Tibial nerve (tissue), 4 donors: Measurements from ENCODE around the gene ZEB1. TPM values are rescaled to one million over a fixed set of nuclear protein-coding genes. Genes with fewer than 3 reads are reported as not detected.
"Not testable (repeated sequence)": the region's sequence is repeated elsewhere in the genome, so short reads cannot be mapped to it uniquely, and the experiment has no call there.

Experiments
- DNase-seq, 2 donors: peaks; one replicate each; pipeline ENCODE4 v3.0.0-alpha.2; 2019; ENCODE audit warnings: low spot score in 2 of 2
- H3K27ac ChIP-seq, 4 donors: fragments of 200-600 bp; sonication (generic) in 3 of 4; one replicate each; pipeline ENCODE4 v1.5.1; 2017 to 2019; ENCODE audit warnings: mild to moderate bottlenecking in 1 of 4
- H3K27me3 ChIP-seq, 2 donors: fragments of 200-600 bp; sonication (generic) in 1 of 2; one replicate each; pipeline versions ENCODE4 v1.5.1 to v1.6.0; 2017 to 2019
- H3K36me3 ChIP-seq, 3 donors: fragments of 200-600 bp; sonication (generic); one replicate each; pipeline ENCODE4 v1.5.1; 2018 to 2019
- H3K4me1 ChIP-seq, 4 donors: fragments of 200-600 bp; sonication (generic) in 3 of 4; one replicate each; pipeline ENCODE4 v1.5.1; 2017 to 2019
- H3K4me3 ChIP-seq, 4 donors: fragments of 200-600 bp; sonication (generic) in 3 of 4; one replicate each; pipeline ENCODE4 v1.5.1; 2017 to 2019; ENCODE audit warnings: mild to moderate bottlenecking in 1 of 4, moderate library complexity in 1 of 4
- H3K9me3 ChIP-seq, 4 donors: fragments of 200-600 bp; sonication (generic) in 3 of 4; one replicate each; pipeline ENCODE4 v1.5.1; 2017 to 2019
- CTCF ChIP-seq, 5 experiments: fragments of 200-600 bp in 3 of 5; fragments of 450-650 bp in 2 of 5; sonication (generic) in 3 of 5; IDR thresholded peaks; one replicate each; pipeline ENCODE4 v1.5.1; 2016 to 2019; ENCODE audit warnings: antibody characterized with exemption in 5 of 5, mild to moderate bottlenecking in 3 of 5, moderate library complexity in 2 of 5
- EP300 ChIP-seq, 2 donors: sonication (generic); formaldehyde crosslinking; IDR thresholded peaks; one replicate each; pipeline ENCODE4 v1.6.1; 2017; ENCODE audit warnings: antibody characterized with exemption in 2 of 2, mild to moderate bottlenecking in 1 of 2
- POLR2A ChIP-seq, 2 donors: fragments of 450-650 bp; IDR thresholded peaks; one replicate each; pipeline ENCODE4 v1.6.1; 2017; ENCODE audit warnings: antibody characterized with exemption in 2 of 2, mild to moderate bottlenecking in 2 of 2, moderate library complexity in 2 of 2
- whole genome bisulfite sequencing, 2 donors: methylation state at CpG; one replicate each; pipeline ENCODE4 v1.1.5; 2018; 5-methylcytosine and 5-hydroxymethylcytosine counted together
- total RNA-seq, 4 donors: library from RNA; depleted of rRNA; stranded (reverse); fragments of >200 nt; gene quantifications; one replicate each; pipeline ENCODE4 v1.1.0, GENCODE V29; 2016

The ZEB1 gene
- total RNA-seq, 4 donors from 2014 or later: 84.6 to 128 (median 95.7) TPM

- H3K4me1 ChIP-seq: peaks cover 0 to 62% (median 7%) of the 10 kb centered on the region in 4 donors
Measured at GRCh38 chr10:31352436-31353226, 33.6 kb downstream of the ZEB1 start.

GRCh38 chr10:31353574-31353973 is 34.6 kb downstream of the ZEB1 start:
- DNase-seq: no peak
- Histone ChIP-seq H3K4me1 (peaks cover 0 to 61% (median 6%) of the 10 kb centered on the region in 4 donors), H3K9me3 (peaks cover 0 to 4% (median 0%) of the 10 kb centered on the region in 4 donors), H3K27ac (no peak overlapping the region), H3K27me3 (no peaks in the 10 kb centered on the region), H3K4me3 (no peak overlapping the region), H3K36me3 (no peaks in the 10 kb centered on the region)
- TF ChIP-seq CTCF (IDR thresholded peaks at IDR 0.05): no peak
- no peak for TF ChIP-seq POLR2A (IDR thresholded peaks at IDR 0.05)
- TF ChIP-seq EP300 (IDR thresholded peaks at IDR 0.05): no peak

More at GRCh38 chr10:31352436-31353226, 33.6 kb downstream of the ZEB1 start:
- Histone ChIP-seq H3K4me3 (no peak overlapping the region), H3K27ac (no peak overlapping the region), H3K36me3 (no peaks in the 10 kb centered on the region), H3K27me3 (no peaks in the 10 kb centered on the region), H3K9me3 (peaks cover 0 to 4% (median 0%) of the 10 kb centered on the region in 4 donors)
- WGBS, 2 donors: 94 to 100% methylated on average over 2 of the region's 2 CpGs
- no peak for DNase-seq
- TF ChIP-seq POLR2A (IDR thresholded peaks at IDR 0.05): no peak
- TF ChIP-seq EP300 (IDR thresholded peaks at IDR 0.05): no peak
- no peak for TF ChIP-seq CTCF (IDR thresholded peaks at IDR 0.05)

- 26 to 31% methylated on average over 1 of the region's 1 CpG for WGBS, 2 donors
- Histone ChIP-seq H3K9me3 (peaks cover 0 to 11% (median 0%) of the 10 kb centered on the region in 4 donors), H3K27ac (no peak overlapping the region), H3K4me1 (peaks cover 0 to 54% (median 6%) of the 10 kb centered on the region in 4 donors), H3K4me3 (no peak overlapping the region), H3K27me3 (no peaks in the 10 kb centered on the region), H3K36me3 (peaks cover 0 to 26% (median 0%) of the 10 kb centered on the region in 3 donors)
- TF ChIP-seq POLR2A (IDR thresholded peaks at IDR 0.05) (no peak), EP300 (IDR thresholded peaks at IDR 0.05) (no peak), CTCF (IDR thresholded peaks at IDR 0.05) (no peak)
- DNase-seq: no peak
Measured at GRCh38 chr10:31358688-31359330, 39.8 kb downstream of the ZEB1 start.

GRCh38 chr10:31359979-31360378 is 41.0 kb downstream of the ZEB1 start:
- WGBS, 2 donors: 78 to 81% methylated on average over 1 of the region's 1 CpG
- DNase-seq: no peak
- peaks cover 0 to 33% (median 0%) of the 10 kb centered on the region in 3 donors for H3K36me3 ChIP-seq
- peaks cover 0 to 42% (median 6%) of the 10 kb centered on the region in 4 donors for H3K4me1 ChIP-seq
- H3K27ac ChIP-seq: no peak overlapping the region
- H3K27me3 ChIP-seq: no peaks in the 10 kb centered on the region
- H3K9me3 ChIP-seq: peaks cover 0 to 11% (median 0%) of the 10 kb centered on the region in 4 donors
- TF ChIP-seq EP300 (IDR thresholded peaks at IDR 0.05): no peak
- TF ChIP-seq CTCF (IDR thresholded peaks at IDR 0.05): no peak
- TF ChIP-seq POLR2A (IDR thresholded peaks at IDR 0.05): no peak
- no peak overlapping the region for H3K4me3 ChIP-seq

GRCh38 chr10:31361475-31361874 is 42.5 kb downstream of the ZEB1 start:
- not testable (repeated sequence) for H3K27me3 ChIP-seq, H3K27ac ChIP-seq, DNase-seq, H3K4me3 ChIP-seq
- Histone ChIP-seq H3K9me3 (peaks cover 0 to 11% (median 0%) of the 10 kb centered on the region in 4 donors), H3K4me1 (peaks cover 0 to 33% (median 6%) of the 10 kb centered on the region in 4 donors), H3K36me3 (peaks cover 0 to 33% (median 0%) of the 10 kb centered on the region in 3 donors)
- WGBS, 2 donors: 91 to 100% methylated on average over 7 to 14 of the region's 15 CpGs
